IMR-90 (cell line): ENCODE results near the gene AHR. TPM values are rescaled to one million over a fixed set of nuclear protein-coding genes. Genes with fewer than 3 reads are reported as not detected.

Source experiments
- ATAC-seq: fragments of 200-7000 bp; cut with Tn5 transposase; 2 replicates; pipeline ENCODE4 v1.9.1; 2020; ENCODE audit warnings: low read depth, mild to moderate bottlenecking, moderate library complexity
- BruUV-seq: library from RNA; stranded (reverse); fragments of 400-500 nt; replicated peaks from 2 replicates; lab custom pipeline; 2021; lab: Mats Ljungman, UMichigan
- CTCF ChIA-PET: fragments of 300-600 bp; formaldehyde crosslinking; extraction: SDS; loops from one replicate; lab custom pipeline; 2021; ENCODE audit warnings: antibody characterized with exemption; lab: Yijun Ruan, JAX
- POLR2A ChIA-PET: fragments of 300-600 bp; sonication (Branson Sonifier 250); formaldehyde crosslinking; loops from one replicate; lab custom pipeline; 2022; ENCODE audit warnings: antibody characterized with exemption; ENCODE audit not compliant: unreplicated experiment; lab: Charles Lee
- DNase-seq: peaks from one replicate; pipeline ENCODE4 v3.0.0; 2013
- H2AFZ ChIP-seq: replicated peaks from 2 replicates; pipeline ENCODE3; 2013; ENCODE audit warnings: low read length, mild to moderate bottlenecking; ENCODE audit not compliant: poor library complexity
- H2AK5ac ChIP-seq: 2 replicates; pipeline ENCODE4 v1.6.1; 2013; ENCODE audit warnings: low read depth, low read length, inconsistent platforms
- H2AK9ac ChIP-seq: replicated peaks from 2 replicates; pipeline ENCODE3; 2013; ENCODE audit warnings: mild to moderate bottlenecking, low read depth, low read length, moderate library complexity; ENCODE audit not compliant: poor library complexity
- H2BK120ac ChIP-seq: 2 replicates; pipeline ENCODE4 v1.6.1; 2013; ENCODE audit warnings: low read depth, low read length, inconsistent platforms
- H2BK15ac ChIP-seq: 3 replicates; pipeline ENCODE4 v1.6.1; 2013; ENCODE audit warnings: low read depth, low read length, inconsistent platforms
- H2BK20ac ChIP-seq: 2 replicates; pipeline ENCODE4 v1.6.1; 2013; ENCODE audit warnings: low read depth, mild to moderate bottlenecking, inconsistent platforms, low read length, moderate library complexity
- H2BK5ac ChIP-seq: 2 replicates; pipeline ENCODE4 v1.6.1; 2013; ENCODE audit warnings: mild to moderate bottlenecking, low read depth, low read length, inconsistent platforms; ENCODE audit not compliant: poor library complexity, severe bottlenecking
- H3K14ac ChIP-seq: replicated peaks from 2 replicates; pipeline ENCODE4 v1.6.1; 2013; ENCODE audit warnings: low read depth, low read length, inconsistent platforms
- H3K18ac ChIP-seq: 2 replicates; pipeline ENCODE4 v1.6.1; 2013; ENCODE audit warnings: low read depth, low read length, control low read depth
- H3K23ac ChIP-seq: 2 replicates; pipeline ENCODE4 v1.6.1; 2013; ENCODE audit warnings: low read depth, low read length, inconsistent platforms
- H3K27ac ChIP-seq: 2 replicates; pipeline ENCODE4 v1.5.1; 2013; ENCODE audit warnings: mild to moderate bottlenecking, control low read depth, low read length; ENCODE audit not compliant: insufficient read depth
- H3K27me3 ChIP-seq: 2 replicates; pipeline ENCODE4 v1.6.1; 2013; ENCODE audit warnings: low read length; ENCODE audit not compliant: control insufficient read depth, insufficient read depth
- H3K36me3 ChIP-seq: 2 replicates; pipeline ENCODE4 v1.6.1; 2013; ENCODE audit warnings: low read length, mixed read lengths; ENCODE audit not compliant: control insufficient read depth, insufficient read depth
- H3K4ac ChIP-seq: 2 replicates; pipeline ENCODE4 v1.6.1; 2013; ENCODE audit warnings: low read depth, low read length, inconsistent platforms
- H3K4me1 ChIP-seq: 2 replicates; pipeline ENCODE4 v1.6.1; 2013; ENCODE audit warnings: low read length, mixed read lengths; ENCODE audit not compliant: control insufficient read depth, insufficient read depth
- H3K4me2 ChIP-seq: 2 replicates; pipeline ENCODE4 v1.6.1; 2013; ENCODE audit warnings: low read depth, mild to moderate bottlenecking, control low read depth, low read length, moderate library complexity
- H3K4me3 ChIP-seq: 2 replicates; pipeline ENCODE4 v1.5.1; 2013; ENCODE audit warnings: low read depth, mild to moderate bottlenecking, control low read depth, low read length, moderate library complexity; ENCODE audit not compliant: insufficient read depth
- H3K56ac ChIP-seq: 2 replicates; pipeline ENCODE4 v1.6.1; 2013; ENCODE audit warnings: low read length, inconsistent platforms; ENCODE audit not compliant: insufficient read depth; ENCODE audit errors: extremely low read depth
- H3K79me1 ChIP-seq, 2 experiments: 2 replicates each; pipeline ENCODE4 v1.6.1; 2013; ENCODE audit warnings: low read length in 2 of 2, inconsistent platforms in 1 of 2, low read depth in 1 of 2
- H3K9ac ChIP-seq: 2 replicates; pipeline ENCODE4 v1.6.1; 2013; ENCODE audit warnings: low read depth, low read length, control low read depth
- H3K9me1 ChIP-seq: 2 replicates; pipeline ENCODE4 v1.6.1; 2013; ENCODE audit warnings: low read length, inconsistent platforms; ENCODE audit not compliant: insufficient read depth
- H3K9me3 ChIP-seq: 2 replicates; pipeline ENCODE4 v1.6.1; 2013; ENCODE audit warnings: low read length; ENCODE audit not compliant: control insufficient read depth, insufficient read depth
- H4K20me1 ChIP-seq: 2 replicates; pipeline ENCODE4 v1.6.1; 2013; ENCODE audit warnings: low read length, inconsistent platforms; ENCODE audit not compliant: insufficient read depth
- H4K5ac ChIP-seq: 2 replicates; pipeline ENCODE4 v1.6.1; 2013; ENCODE audit warnings: mild to moderate bottlenecking, low read depth, low read length, control low read depth
- H4K8ac ChIP-seq, 2 experiments: 2 replicates each; pipeline ENCODE4 v1.6.1; 2013; ENCODE audit warnings: low read depth in 2 of 2, low read length in 2 of 2, control low read depth in 1 of 2, inconsistent platforms in 1 of 2
- H4K91ac ChIP-seq: 2 replicates; pipeline ENCODE4 v1.6.1; 2013; ENCODE audit warnings: low read depth, low read length, inconsistent platforms; ENCODE audit not compliant: insufficient read depth
- BHLHE40 ChIP-seq: fragments of 150-350 bp; IDR thresholded peaks from 2 replicates; pipeline ENCODE4 v1.6.1; 2016; ENCODE audit warnings: mild to moderate bottlenecking, low read depth, low read length
- CEBPB ChIP-seq: IDR thresholded peaks from 2 replicates; pipeline ENCODE4 v1.6.1; 2012; ENCODE audit warnings: low read depth, low read length, improper control_type of control experiment
- CHD1 ChIP-seq: IDR thresholded peaks from 2 replicates; pipeline ENCODE4 v1.6.1; 2012; ENCODE audit warnings: low read depth, low read length, improper control_type of control experiment
- CTCF ChIP-seq: conservative IDR thresholded peaks from 2 replicates; pipeline ENCODE4 v1.5.1; 2012; ENCODE audit warnings: mild to moderate bottlenecking, low read depth, low read length, improper control_type of control experiment
- FOS ChIP-seq: fragments of 150-350 bp; IDR thresholded peaks from 2 replicates; pipeline ENCODE4 v1.6.1; 2016; ENCODE audit warnings: low read depth, low read length
- MAFK ChIP-seq: IDR thresholded peaks from 2 replicates; pipeline ENCODE4 v1.6.1; 2012; ENCODE audit warnings: low read depth, low read length, improper control_type of control experiment
- MAZ ChIP-seq: IDR thresholded peaks from 2 replicates; pipeline ENCODE4 v1.6.1; 2012; ENCODE audit warnings: low read depth, mild to moderate bottlenecking, low read length, improper control_type of control experiment, moderate library complexity, borderline replicate concordance
- MXI1 ChIP-seq: IDR thresholded peaks from 2 replicates; pipeline ENCODE4 v1.6.1; 2012; ENCODE audit warnings: low read depth, mild to moderate bottlenecking, low read length, moderate library complexity, borderline replicate concordance
- NFE2L2 ChIP-seq: fragments of 150-350 bp; IDR thresholded peaks from 2 replicates; pipeline ENCODE4 v1.6.1; 2016; ENCODE audit warnings: low read depth, mild to moderate bottlenecking, low read length
- POLR2A ChIP-seq: IDR thresholded peaks from 2 replicates; pipeline ENCODE4 v1.6.1; 2012; ENCODE audit warnings: mild to moderate bottlenecking, low read depth, low read length
- RAD21 ChIP-seq: IDR thresholded peaks from 2 replicates; pipeline ENCODE4 v1.6.1; 2012; ENCODE audit warnings: low read length, improper control_type of control experiment
- RCOR1 ChIP-seq: IDR thresholded peaks from 2 replicates; pipeline ENCODE4 v1.6.1; 2012; ENCODE audit warnings: mild to moderate bottlenecking, low read length, improper control_type of control experiment; ENCODE audit not compliant: insufficient replicate concordance
- RFX5 ChIP-seq: IDR thresholded peaks from 2 replicates; pipeline ENCODE4 v1.8.0; 2012; ENCODE audit warnings: low read depth, mild to moderate bottlenecking, low read length, moderate library complexity
- SMC3 ChIP-seq: fragments of 150-350 bp; IDR thresholded peaks from 2 replicates; pipeline ENCODE4 v1.6.1; 2016; ENCODE audit warnings: low read depth, mild to moderate bottlenecking, antibody characterized with exemption, low read length, moderate library complexity
- USF2 ChIP-seq: fragments of 150-350 bp; IDR thresholded peaks from 2 replicates; pipeline ENCODE4 v1.6.1; 2017; ENCODE audit warnings: mild to moderate bottlenecking, antibody characterized with exemption, low read length, low read depth
- WGBS, 2 experiments: methylation state at CpG; one replicate each; pipeline versions ENCODE4 v1.1.5 to v1.1.7; 2013; ENCODE audit warnings: missing lambda C conversion rate in 2 of 2; ENCODE audit not compliant: insufficient read length in 1 of 2; ENCODE audit errors: extremely low coverage in 2 of 2; 5-methylcytosine and 5-hydroxymethylcytosine counted together
- dilution Hi-C: fragments of 300-500 bp; cut with HindIII; formaldehyde crosslinking; loops from one replicate; pipeline ENCODE4 v1.14.3; 2018; ENCODE audit warnings: low sequenced_read_pairs; ENCODE audit not compliant: unreplicated experiment
- in situ Hi-C: fragments of 300-500 bp; cut with MboI; formaldehyde crosslinking; loops from 3 replicates; pipeline ENCODE4 v1.14.3; 2019; ENCODE audit warnings: low sequenced_read_pairs, inconsistent platforms, mixed read lengths
- intact Hi-C: fragments of 100-400 bp; cut with micrococcal nuclease; formaldehyde crosslinking; loops from 2 replicates; pipeline ENCODE4 v1.10.0; 2022
- polyA plus RNA-seq, 3 experiments: library from polyadenylated mRNA; depleted of rRNA; stranded (reverse); fragments of >200 nt; gene quantifications; 2 replicates each; pipeline ENCODE4 v1.2.3, GENCODE V29; 2012; ENCODE audit warnings: low replicate concordance in 1 of 3
- total RNA-seq: library from RNA; depleted of rRNA; stranded (reverse); fragments of >200 nt; gene quantifications from 2 replicates; pipeline ENCODE4 v1.2.3, GENCODE V29; 2012
- TF ChIP-seq, protein P1 (sequence below): fragments of 150-350 bp; IDR thresholded peaks from 2 replicates; pipeline ENCODE4 v1.6.1; 2016; ENCODE audit warnings: low read depth, mild to moderate bottlenecking, low read length, moderate library complexity, borderline replicate concordance

AHR gene
- total and polyA plus RNA-seq, 2 of the 4 experiments (the other 2 are of a cell fraction): 6.9 to 55.2 TPM

DNA sequence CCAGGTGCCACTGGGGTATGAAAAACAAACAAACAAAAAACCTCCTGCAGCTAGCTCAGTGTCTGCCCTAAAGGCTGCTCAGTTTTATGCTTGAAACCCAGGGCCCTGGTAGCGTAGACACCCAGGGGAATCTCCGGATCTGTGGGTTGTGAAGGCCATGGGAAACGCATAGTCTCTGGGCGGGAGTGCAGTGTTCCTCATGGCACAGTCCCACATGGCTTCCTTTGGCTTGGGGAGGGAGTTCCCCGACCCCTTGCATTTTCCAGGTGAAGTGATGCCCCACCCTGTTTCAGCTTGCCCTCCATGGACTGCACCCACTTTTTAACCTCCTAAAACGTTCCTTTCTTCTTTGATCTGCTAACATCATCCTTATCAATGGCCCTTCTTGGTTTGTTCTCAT, 56.0 kb downstream of the AHR start:
- ChIA-PET POLR2A (no interaction called here), CTCF (no interaction called here)
- H4K5ac ChIP-seq: no peak overlapping the region
- in situ Hi-C loops (no loop called here), intact Hi-C loops (no loop called here), dilution Hi-C loops (no loop called here)
- H3K4me2 ChIP-seq: no peak overlapping the region
- no peak overlapping the region for H3K4ac ChIP-seq
- no peak overlapping the region for H2BK5ac ChIP-seq
- no peak overlapping the region for H2BK20ac ChIP-seq
- no peak overlapping the region for H3K56ac ChIP-seq
- no peak overlapping the region for H2AFZ ChIP-seq
- H3K9ac ChIP-seq: no peak overlapping the region
- TF ChIP-seq FOS (no peak), MAZ (no peak), USF2 (no peak), NFE2L2 (no peak), RAD21 (no peak), RFX5 (no peak), CTCF (no peak), BHLHE40 (no peak), MAFK (no peak), SMC3 (no peak), CEBPB (no peak), CHD1 (no peak), RCOR1 (no peak), MXI1 (no peak), POLR2A (no peak)
- TF ChIP-seq, protein P1, sequence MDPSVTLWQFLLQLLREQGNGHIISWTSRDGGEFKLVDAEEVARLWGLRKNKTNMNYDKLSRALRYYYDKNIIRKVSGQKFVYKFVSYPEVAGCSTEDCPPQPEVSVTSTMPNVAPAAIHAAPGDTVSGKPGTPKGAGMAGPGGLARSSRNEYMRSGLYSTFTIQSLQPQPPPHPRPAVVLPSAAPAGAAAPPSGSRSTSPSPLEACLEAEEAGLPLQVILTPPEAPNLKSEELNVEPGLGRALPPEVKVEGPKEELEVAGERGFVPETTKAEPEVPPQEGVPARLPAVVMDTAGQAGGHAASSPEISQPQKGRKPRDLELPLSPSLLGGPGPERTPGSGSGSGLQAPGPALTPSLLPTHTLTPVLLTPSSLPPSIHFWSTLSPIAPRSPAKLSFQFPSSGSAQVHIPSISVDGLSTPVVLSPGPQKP: no peak
- H2AK5ac ChIP-seq: no peak overlapping the region
- no peak overlapping the region for H3K14ac ChIP-seq
- H4K20me1 ChIP-seq: no peaks in the 10 kb centered on the region
- H4K8ac ChIP-seq: no peak overlapping the region
- H3K9me3 ChIP-seq: peaks cover 2% of the 10 kb centered on the region; the same call in 1 of the 2 replicates
- no peak overlapping the region for H2AK9ac ChIP-seq
- H3K23ac ChIP-seq: no peak overlapping the region
- no TSS peak for BruUV-seq
- no peaks in the 10 kb centered on the region for H3K36me3 ChIP-seq
- no peaks in the 10 kb centered on the region for H3K4me1 ChIP-seq
- H2BK120ac ChIP-seq: no peak overlapping the region
- DNase-seq (no peak), ATAC-seq (no peak)
- WGBS, 2 experiments: 95% methylated on average over 3 of the region's 6 CpGs; no CpG with 5 or more reads in 1 of the 2 experiments
- H4K91ac ChIP-seq: no peak overlapping the region
- H3K9me1 ChIP-seq: no peaks in the 10 kb centered on the region
- no peak overlapping the region for H2BK15ac ChIP-seq
- no peak overlapping the region for H3K4me3 ChIP-seq
- H3K27ac ChIP-seq: no peak overlapping the region
- no peaks in the 10 kb centered on the region for H3K27me3 ChIP-seq
- H3K79me1 ChIP-seq: no peaks in the 10 kb centered on the region
- H3K18ac ChIP-seq: no peak overlapping the region
